NCI-H128 (cell line): Measurements from ENCODE around the gene PPP1R3A.
"Not testable (repeated sequence)": the region's sequence is repeated elsewhere in the genome, so short reads cannot be mapped to it uniquely, and the experiment has no call there.

Experiments
- DNase-seq: peaks from one replicate; lab custom pipeline; 2025; ENCODE audit not compliant: unreplicated experiment; lab: John Stamatoyannopoulos, UW

PPP1R3A gene, protein sequence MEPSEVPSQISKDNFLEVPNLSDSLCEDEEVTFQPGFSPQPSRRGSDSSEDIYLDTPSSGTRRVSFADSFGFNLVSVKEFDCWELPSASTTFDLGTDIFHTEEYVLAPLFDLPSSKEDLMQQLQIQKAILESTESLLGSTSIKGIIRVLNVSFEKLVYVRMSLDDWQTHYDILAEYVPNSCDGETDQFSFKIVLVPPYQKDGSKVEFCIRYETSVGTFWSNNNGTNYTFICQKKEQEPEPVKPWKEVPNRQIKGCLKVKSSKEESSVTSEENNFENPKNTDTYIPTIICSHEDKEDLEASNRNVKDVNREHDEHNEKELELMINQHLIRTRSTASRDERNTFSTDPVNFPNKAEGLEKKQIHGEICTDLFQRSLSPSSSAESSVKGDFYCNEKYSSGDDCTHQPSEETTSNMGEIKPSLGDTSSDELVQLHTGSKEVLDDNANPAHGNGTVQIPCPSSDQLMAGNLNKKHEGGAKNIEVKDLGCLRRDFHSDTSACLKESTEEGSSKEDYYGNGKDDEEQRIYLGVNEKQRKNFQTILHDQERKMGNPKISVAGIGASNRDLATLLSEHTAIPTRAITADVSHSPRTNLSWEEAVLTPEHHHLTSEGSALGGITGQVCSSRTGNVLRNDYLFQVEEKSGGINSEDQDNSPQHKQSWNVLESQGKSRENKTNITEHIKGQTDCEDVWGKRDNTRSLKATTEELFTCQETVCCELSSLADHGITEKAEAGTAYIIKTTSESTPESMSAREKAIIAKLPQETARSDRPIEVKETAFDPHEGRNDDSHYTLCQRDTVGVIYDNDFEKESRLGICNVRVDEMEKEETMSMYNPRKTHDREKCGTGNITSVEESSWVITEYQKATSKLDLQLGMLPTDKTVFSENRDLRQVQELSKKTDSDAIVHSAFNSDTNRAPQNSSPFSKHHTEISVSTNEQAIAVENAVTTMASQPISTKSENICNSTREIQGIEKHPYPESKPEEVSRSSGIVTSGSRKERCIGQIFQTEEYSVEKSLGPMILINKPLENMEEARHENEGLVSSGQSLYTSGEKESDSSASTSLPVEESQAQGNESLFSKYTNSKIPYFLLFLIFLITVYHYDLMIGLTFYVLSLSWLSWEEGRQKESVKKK

DNA sequence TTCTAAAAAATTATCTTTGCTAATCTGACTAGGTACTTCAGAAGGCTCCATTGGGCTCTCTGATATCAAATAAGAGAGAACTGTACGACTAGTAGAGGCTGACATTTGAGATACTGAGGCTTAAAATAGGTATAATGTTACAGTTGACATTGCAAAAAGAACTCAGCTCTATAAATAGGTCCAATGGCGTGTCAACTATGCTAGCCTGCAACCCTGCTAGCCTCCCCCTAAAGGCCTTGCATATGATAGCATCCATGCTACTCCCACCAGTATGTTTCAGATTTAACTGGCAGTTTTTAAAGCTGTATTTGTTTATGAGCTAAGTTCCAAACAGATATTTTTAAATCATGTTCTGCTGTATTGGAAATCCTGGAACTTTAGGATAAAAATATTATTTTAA, at the start of gene PPP1R3A:
TSS of gene PPP1R3A (minus strand) at position 64 of the 400 bp plus-strand sequence. CDS start at position 51, 13 bp downstream.
- DNase-seq: no peak

DNA sequence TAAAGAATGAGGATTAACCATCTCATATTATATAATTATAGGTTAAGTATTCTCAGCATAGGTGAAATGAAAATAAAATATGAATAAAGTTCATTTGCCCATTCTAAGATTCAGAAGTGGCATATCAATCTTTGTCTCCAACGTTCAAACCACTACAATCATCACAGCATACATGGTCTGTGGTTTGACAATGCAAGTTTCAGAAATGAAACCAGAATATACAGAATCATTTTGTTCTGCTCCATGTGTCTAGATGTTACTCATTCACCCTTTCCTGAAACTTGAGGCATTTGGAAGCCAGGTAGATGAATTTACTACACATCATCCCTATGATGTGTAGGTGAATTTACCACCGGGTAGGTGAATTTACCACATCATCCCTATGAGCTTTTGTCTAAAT, 44.5 kb upstream of the PPP1R3A start:
- DNase-seq: no peak

DNA sequence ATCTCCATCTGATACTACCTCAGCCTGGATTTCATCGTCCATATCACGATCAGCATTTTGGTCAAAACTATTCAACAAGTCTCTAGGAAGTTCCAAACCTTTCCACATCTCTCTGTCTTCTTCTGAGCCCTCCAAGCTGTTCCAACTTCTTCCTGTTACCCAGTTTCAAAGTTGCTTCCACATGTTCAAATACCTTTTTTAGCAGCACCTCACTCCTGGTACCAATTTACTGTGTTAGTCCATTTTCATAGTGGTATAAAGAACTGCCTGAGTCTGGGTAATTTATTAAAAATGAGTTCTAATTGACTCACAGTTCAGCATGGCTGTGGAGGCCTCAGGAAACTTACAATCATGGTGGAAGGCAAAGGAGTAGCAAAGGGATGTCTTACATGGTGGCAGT, 41.1 kb upstream of the PPP1R3A start:
- no peak for DNase-seq

DNA sequence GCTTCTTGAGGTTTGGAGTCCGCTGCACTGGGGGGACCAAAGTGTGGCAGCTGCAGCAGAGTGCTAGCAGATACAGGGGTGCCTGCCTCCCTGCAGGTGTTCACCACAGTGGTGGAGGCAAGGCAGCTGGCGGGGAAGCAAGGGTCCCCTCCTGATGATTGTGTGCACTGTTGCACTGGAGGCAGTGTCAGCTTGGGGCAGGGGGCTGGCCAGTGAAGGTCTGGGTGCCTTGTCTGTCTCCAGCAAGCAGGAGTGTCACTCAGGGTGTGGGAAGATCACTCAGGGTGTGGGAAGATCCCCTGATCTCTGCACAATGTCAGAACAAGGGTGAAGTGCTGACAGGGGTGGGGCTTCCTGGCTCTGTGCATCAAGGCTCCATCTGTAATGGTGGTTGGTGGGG, 36.3 kb upstream of the PPP1R3A start:
- DNase-seq: no peak

DNA sequence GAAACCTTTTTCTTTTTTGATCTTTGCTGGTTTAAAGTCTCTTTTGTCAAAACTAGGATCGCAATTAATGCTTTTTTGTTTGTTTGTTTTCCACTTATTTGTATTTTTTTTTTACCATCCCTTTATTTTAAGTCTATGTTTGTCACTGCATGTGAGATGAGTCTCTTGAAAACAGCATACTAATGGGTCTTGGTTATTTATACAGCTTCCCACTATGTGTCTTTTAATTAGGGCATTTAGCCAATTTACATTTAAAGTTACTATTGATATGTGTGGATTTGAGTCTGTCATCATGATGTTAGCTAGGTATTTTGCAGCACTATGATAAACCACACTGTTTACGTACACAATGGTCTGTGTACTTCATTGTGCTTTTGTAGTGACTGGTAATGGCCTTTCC, 34.7 kb upstream of the PPP1R3A start:
- no peak for DNase-seq

DNA sequence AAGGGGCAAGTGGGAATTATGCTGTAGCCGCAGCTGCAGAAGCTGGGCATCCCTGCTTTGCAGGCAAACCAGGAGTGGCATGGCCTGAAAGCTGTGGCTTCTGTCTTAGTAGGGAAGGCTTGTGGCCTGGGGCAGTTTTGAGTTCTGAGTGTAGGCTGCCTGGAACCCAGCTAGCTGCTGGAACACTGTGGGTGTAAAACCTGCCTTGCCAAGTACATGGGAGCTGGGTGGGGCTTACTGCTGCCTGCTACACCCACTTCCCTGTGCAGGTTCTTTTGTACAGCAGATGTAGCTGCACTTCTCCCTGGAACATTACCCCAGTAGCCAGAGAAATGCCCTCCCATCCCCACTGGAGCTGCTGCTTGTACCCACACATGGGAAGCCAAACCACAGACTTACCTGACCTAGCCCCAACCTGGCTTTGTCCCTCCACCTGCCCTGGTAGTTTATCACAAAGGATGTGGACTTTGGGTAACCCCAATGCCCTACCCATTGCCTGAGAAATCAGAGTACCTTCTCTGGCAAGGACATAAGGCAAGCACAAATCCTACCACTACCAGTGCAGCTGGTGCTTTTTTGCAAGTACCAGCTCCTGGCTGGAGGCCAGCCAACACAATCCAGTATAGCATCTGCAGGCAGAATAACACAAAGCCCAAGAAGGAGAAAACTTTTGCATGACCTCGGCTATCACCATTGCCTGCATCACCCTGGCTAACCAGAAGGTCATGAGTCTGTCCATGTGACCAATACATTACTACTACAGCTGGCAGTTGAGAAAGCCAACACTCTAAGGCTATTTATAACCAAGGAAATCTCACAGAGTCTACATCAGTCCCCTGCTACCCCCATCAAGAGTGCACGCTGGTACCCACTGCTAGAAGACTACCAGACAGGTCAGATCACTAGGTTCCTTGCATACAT, 26.5 kb upstream of the PPP1R3A start:
- no peak for DNase-seq

DNA sequence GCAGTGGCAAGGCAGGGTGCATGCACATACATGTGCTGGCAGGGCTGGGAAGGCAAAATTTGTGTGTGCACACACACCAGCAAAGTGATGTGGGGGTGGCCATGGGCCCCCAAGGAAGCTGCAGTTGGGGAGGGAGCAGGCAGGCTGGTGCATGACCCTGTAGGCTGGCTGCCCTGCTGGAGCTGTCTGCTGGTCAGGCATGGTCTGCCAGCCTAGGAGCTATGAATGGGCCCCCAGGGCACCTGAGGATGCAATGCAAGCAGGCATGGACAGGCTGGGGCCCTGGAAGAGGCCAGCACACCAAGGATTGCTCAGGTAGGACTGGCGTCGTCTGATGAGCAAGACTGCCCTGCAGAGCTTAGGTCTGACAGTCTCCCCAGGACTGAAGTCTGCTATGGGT, 18.2 kb upstream of the PPP1R3A start:
- DNase-seq: no peak

DNA sequence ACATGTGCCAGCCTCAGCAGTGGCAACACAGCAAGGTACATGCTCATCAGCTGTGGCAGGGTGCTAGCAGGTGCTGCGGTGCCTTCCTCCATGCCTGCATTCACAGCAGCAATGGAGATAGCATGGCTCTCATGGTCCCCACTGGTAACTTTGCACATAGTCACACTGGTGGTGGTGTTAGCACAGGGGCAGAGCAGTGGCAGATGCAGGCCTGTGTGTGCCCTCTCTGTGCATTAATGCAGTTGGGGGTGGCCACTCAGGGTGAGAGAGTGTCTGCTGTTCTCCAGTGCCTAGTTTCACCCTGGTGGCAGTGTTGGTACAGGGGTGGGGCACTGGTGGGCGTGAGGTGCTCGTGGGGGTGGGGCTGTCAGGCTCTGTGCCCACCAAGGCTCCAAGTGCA, 17.7 kb upstream of the PPP1R3A start:
- DNase-seq: no peak

DNA sequence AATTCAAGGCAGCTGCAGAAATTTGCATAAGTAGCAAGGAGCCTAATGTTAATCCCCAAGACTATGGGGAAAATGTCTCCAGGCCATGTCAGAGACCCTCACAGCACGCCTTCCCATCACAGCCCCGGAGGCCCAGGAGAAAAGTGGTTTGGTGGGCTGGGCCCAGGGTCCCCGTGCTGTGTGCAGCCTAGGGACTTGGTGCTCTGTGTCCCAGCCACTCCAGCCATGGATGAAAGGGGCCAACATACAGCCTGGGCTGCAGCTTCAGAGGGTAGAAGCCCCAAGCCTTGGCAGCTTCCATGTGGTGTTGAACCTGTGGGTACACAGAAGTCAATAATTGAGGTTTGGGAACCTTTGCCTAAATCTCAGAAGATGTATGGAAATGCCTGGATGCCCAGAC, 10.6 kb upstream of the PPP1R3A start:
- not testable (repeated sequence) for DNase-seq

DNA sequence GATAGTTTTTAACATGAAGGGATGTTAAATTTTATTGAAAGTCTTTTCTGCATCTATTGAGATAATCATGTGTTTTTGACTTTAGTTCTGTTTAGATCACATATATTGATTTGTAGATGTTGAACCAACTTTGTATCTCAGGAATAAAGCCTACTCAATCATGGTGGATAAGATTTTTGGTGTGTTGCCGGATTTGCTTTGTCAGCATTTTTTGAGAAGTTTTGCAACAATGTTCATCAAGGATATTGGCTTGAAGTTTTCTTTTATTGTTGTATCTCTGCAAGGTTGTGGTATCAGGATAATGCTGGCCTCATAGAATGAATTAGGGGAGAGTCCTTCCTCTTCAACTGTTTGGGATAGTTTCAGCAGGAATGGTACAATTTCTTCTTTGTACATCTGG, 9.3 kb upstream of the PPP1R3A start:
- no peak for DNase-seq

DNA sequence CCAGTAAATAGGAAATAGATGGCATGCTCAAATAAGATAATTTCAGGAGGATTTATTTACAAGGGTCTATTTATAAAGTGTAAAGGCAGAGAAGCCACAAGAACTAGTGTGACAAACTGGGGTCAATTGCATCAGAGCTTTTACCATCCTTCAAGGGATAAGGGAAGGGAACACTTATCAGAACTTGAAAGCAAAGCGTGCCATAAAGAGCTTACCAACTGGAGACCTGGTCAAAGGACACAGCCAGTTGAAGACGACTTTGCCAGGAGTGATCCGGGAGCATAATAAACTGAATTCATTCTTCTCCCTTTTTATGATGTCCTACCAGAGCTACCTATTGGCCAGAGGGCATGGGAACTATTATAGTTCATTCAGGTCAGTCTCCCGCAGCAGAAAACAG, 3.2 kb upstream of the PPP1R3A start:
- DNase-seq: no peak

DNA sequence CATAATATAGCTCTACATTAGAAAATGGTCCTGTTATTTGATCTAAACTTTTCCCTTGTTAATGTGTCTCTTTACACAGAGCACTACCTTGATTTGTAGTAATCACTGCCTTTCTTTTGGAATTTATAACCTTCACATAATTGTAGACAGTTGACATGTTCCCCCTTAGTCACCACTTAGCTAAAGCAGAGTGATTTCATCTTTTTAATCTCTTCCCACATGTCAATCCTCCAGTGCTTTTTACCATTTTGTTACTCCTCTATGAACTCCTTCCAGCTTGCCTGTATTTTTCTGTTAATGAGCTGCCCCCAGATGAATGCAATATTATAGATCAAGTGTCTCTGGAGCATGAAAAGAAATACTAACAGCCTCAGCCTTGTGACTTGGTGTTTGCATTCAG, 2.6 kb upstream of the PPP1R3A start:
- DNase-seq: no peak

DNA sequence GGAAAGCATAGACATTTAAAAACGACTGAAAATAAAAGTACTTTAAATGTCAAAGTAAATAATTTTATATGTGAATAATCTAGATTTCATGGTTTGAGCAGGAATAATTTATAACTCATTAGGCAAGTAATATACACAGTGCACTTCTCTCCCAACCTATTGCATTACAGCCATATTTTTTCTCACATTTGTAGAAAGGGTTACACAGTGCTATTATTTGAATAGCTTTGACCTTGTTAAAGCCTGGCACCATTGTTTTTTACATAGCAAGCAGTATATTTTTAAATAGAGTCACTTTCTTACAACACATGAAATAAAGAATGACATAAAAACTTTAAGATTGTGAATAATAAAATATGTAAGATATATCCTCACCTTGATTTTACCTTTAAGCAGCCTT, 969 bp downstream of the PPP1R3A start:
- DNase-seq: no peak

DNA sequence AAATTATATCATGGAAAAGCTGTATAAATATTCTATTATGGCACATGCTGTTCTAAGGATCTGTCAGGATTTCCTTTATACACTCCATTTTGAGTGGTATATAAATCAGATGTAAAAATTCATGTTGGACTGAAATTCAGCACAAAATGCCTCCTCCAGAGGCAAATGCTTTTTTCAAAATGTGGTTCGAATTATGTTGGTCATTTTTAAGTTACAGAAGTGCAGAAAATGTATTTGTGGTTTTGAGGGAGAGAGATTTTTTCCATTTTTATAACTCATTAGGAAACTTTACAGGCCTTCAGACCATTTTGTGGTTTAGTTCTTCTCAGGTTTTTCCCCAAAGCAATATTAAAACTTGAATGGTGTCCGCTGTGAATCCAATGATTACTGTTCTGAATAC, 2.9 kb downstream of the PPP1R3A start:
- DNase-seq: no peak

DNA sequence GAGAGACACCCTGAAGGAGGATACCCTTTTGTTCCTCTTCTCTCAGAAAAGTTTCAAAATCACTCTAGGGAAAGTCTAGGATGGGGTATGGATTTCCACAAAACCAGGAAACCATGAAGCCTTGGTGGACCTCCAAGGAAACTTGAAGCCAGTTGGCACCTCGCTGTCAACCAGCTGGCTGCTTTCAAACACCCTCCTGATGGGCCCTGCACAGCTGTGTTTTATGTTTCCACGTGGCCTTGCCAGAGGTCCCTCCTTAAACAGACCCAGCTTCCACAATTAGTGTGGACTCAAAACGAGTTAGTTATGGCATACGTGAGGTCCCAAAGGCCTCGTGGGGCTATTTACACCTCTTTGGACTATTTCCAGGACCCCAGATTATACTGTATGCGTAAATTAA, 5.9 kb downstream of the PPP1R3A start:
- no peak for DNase-seq

DNA sequence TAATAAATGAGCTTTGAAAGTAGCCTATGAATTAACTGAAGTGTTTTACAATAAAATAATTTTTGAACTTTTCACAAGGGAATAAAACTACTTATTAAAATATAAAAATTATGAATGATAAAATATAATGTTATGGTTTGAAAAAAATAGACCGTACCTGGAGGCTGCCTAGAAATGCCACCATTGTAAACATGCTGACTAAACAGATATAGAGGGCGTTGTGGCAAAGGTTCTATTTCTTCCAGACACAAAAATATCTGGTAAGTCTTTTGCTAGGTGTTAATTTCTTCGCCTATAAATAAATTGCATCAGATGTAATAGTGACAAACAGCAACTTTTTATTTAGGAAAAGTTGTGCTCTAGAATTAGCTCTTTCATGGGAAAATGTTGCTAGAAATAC, 11.2 kb downstream of the PPP1R3A start:
- DNase-seq: no peak

DNA sequence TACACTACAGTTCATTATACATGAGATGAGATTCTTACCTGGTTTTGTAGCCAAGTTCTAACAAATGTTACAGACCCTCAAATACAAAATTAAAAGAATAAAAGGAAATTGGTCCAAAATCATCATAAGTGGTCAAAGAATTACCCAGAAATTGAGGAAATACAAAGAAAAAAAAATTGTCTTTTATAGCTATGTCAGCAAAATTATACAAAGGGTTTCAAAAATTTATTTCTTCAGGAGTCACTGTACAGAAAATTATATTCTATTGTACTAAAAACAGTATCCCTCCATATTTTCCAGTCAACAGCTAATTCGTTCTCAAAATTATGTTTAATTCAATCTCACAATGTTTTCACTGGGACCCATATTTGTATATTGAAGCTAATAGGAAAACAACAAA, 14.3 kb downstream of the PPP1R3A start:
- DNase-seq: no peak

DNA sequence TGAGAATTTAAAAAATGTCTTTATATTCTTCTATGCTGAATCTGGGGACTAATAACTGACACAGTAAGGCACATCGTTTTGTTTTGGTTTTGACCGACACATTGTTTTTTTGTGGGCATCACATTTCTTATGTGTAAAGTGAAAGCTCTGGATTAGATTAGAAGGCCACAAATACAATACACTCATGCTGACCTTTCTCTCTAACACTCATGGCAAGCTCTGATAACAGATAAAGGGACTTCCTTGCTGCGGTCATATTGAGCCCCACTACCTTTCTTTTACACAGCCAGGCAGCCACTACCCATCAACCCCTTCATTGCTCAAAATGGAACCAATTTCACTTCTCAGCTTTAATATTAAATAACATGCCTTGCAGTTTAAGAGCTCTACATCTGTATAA, 26.0 kb downstream of the PPP1R3A start:
- no peak for DNase-seq

DNA sequence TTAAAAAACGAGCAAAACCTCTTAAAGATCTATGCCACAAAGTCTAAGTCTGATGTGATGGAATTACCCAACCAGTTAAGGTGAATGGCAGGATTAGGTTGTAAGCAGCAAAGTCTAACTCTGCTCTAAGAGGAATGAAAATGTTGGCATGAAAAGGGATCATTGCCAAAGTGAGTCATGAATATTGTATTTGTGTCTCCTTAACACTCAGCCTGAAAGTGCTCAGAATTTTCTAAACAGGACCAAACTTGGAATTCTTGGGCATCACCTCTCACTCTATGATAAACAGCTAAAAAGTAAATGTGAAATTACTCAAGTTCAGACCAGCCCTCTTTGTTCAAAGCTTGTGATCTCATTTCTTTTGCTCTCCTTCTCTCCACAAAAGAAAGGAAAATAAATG, 27.0 kb downstream of the PPP1R3A start:
- no peak for DNase-seq

DNA sequence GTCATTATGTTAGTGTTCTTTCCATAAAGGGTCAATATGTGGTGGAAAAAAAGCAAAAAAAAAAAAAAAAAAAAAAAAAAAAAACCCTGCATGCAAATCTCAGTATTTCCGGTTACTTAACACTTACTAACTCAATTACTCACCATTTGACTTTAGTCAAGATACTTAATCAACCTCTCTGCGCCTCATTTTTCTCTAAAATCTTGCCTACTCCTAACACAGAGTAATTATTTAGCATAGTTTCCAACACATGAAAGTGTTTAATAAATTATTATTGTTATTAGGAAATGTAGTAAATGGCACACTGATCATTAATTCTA, 27.8 kb downstream of the PPP1R3A start:
- no peak for DNase-seq
